Adrenal gland (tissue), 12 donors: ENCODE measurements around the gene ABRACL. TPM values are rescaled to one million over a fixed set of nuclear protein-coding genes. Genes with fewer than 3 reads are reported as not detected.

Experiments
- DNase-seq, 7 donors: peaks; one replicate each; pipeline ENCODE4 v3.0.0-alpha.2; 2019 to 2020
- H3K27ac ChIP-seq, 5 donors: fragments of 200-600 bp; sonication (generic) in 4 of 5; 1 replicate in 3 of 5; 2 replicates in 2 of 5; pipeline versions ENCODE4 v1.5.1 to v1.8.0; 2016 to 2020; ENCODE audit warnings: mild to moderate bottlenecking in 1 of 5
- H3K27me3 ChIP-seq: fragments of 200-600 bp; 2 replicates; pipeline ENCODE4 v1.8.0; 2021
- H3K36me3 ChIP-seq, 2 donors: fragments of 200-600 bp; replicated peaks in 1 of 2; 1 replicate in 1 of 2; 2 replicates in 1 of 2; pipeline versions ENCODE4 v1.5.1 to v1.8.0; 2018 to 2022
- H3K4me1 ChIP-seq, 2 donors: fragments of 200-600 bp; replicated peaks in 1 of 2; 1 replicate in 1 of 2; 2 replicates in 1 of 2; pipeline versions ENCODE4 v1.5.1 to v1.8.0; 2018 to 2021
- H3K4me3 ChIP-seq, 4 donors: fragments of 200-600 bp; sonication (generic) in 3 of 4; one replicate each; pipeline ENCODE4 v1.5.1; 2016 to 2018
- H3K9me3 ChIP-seq, 3 donors: fragments of 200-600 bp; sonication (generic) in 1 of 3; replicated peaks in 1 of 3; 1 replicate in 2 of 3; 2 replicates in 1 of 3; pipeline versions ENCODE4 v1.5.1 to v1.8.0; 2016 to 2021
- POLR2A ChIP-seq, 2 donors: fragments of 450-650 bp; IDR thresholded peaks; one replicate each; pipeline ENCODE4 v1.6.1; 2017; ENCODE audit warnings: antibody characterized with exemption in 2 of 2, mild to moderate bottlenecking in 2 of 2, moderate library complexity in 1 of 2
- WGBS, 4 donors: extraction: QIAGEN DNeasy Blood & Tissue Kit in 2 of 4; methylation state at CpG; one replicate each; pipeline versions ENCODE4 v1.1.5 to v1.1.7; 2013 to 2017; 5-methylcytosine and 5-hydroxymethylcytosine counted together
- intact Hi-C, 2 donors: fragments of 100-400 bp; cut with DNase I; formaldehyde crosslinking; loops; one replicate each; pipeline versions ENCODE4 v1.14.1 to v1.15.0; 2022 to 2023
- polyA plus RNA-seq, 3 donors: library from polyadenylated mRNA; stranded (reverse); fragments of 200-250 nt in 2 of 3; fragments of 350-450 nt in 1 of 3; fragmentation: Illumina TruSeq in 1 of 3; extraction: RNeasy Lipid Tissue Mini Kit (QIAGEN cat#74804) in 1 of 3; gene quantifications; one replicate each; pipeline ENCODE4 v1.2.3, GENCODE V29; 2013 to 2014
- total RNA-seq, 9 donors: library from RNA; depleted of rRNA in 4 of 9; stranded (reverse); fragments of >200 nt in 4 of 9; fragments of 120-200 nt in 1 of 9; fragmentation: NEBNext Ultra II Directional in 1 of 9; extraction: Animal tissue kit (Norgen Biotek cat#: 25700) in 1 of 9; gene quantifications; one replicate each; pipeline versions ENCODE4 v1.1.0 to v1.2.4, GENCODE V29; 2013 to 2023
- TF ChIP-seq, protein P1 (sequence below), 6 experiments: fragments of 450-650 bp in 4 of 6; fragments of 200-600 bp in 2 of 6; sonication (generic) in 1 of 6; IDR thresholded peaks; 1 replicate in 5 of 6; 2 replicates in 1 of 6; pipeline versions ENCODE4 v1.5.1 to v1.8.0; 2016 to 2021; ENCODE audit warnings: antibody characterized with exemption in 6 of 6, mild to moderate bottlenecking in 2 of 6, moderate library complexity in 1 of 6
- donor health status: healthy with polysubstance abuse.
- donor health status: Bipolar disorder and iron deficiency.
- donor health status: DM: yes; HTN: yes; CAD: no.
- donor health status: DM: no; HTN: no; CAD: no.
- donor health status: DM: no; HTN: no; CAD: no.
- donor health status: DM: yes; HTN: yes; CAD: no.

ABRACL gene
- total and polyA plus RNA-seq, 12 donors = 4.8 to 14.7 (median 9.3) TPM

DNA sequence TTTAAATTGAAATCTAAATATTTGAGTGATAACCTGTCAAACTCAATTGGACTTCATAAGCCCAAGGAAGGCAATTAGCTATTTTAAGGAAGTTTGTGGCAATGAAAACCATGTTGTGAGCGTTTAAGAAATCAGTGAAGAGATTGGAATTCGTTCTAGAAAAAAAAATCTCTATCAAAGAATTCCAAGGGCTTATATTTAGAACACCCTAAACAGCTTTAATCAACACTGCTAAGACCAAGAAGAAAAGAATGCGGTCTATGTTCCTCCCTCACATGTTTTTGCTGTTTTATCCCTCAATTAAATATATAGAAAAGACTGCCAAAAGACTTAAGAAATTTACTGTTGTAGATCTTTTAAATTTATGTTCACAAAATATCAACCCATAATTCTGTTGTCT, 16.6 kb upstream of the ABRACL start:
- H3K27me3 ChIP-seq = peaks cover 4% of the 10 kb centered on the region
- DNase-seq = no peak
- 66 to 68% (median 67%) methylated on average over 3 of the region's 3 CpGs for WGBS, 4 donors
- H3K9me3 ChIP-seq = no peaks in the 10 kb centered on the region
- TF ChIP-seq, protein P1, sequence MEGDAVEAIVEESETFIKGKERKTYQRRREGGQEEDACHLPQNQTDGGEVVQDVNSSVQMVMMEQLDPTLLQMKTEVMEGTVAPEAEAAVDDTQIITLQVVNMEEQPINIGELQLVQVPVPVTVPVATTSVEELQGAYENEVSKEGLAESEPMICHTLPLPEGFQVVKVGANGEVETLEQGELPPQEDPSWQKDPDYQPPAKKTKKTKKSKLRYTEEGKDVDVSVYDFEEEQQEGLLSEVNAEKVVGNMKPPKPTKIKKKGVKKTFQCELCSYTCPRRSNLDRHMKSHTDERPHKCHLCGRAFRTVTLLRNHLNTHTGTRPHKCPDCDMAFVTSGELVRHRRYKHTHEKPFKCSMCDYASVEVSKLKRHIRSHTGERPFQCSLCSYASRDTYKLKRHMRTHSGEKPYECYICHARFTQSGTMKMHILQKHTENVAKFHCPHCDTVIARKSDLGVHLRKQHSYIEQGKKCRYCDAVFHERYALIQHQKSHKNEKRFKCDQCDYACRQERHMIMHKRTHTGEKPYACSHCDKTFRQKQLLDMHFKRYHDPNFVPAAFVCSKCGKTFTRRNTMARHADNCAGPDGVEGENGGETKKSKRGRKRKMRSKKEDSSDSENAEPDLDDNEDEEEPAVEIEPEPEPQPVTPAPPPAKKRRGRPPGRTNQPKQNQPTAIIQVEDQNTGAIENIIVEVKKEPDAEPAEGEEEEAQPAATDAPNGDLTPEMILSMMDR (IDR thresholded peaks at IDR 0.05) = no peak
- H3K4me3 ChIP-seq = no peak overlapping the region
- intact Hi-C loops = no loop called here
- H3K36me3 ChIP-seq = no peaks in the 10 kb centered on the region
- peaks cover 0 to 3% of the 10 kb centered on the region in 2 donors for H3K4me1 ChIP-seq
- H3K27ac ChIP-seq = no peak overlapping the region

DNA sequence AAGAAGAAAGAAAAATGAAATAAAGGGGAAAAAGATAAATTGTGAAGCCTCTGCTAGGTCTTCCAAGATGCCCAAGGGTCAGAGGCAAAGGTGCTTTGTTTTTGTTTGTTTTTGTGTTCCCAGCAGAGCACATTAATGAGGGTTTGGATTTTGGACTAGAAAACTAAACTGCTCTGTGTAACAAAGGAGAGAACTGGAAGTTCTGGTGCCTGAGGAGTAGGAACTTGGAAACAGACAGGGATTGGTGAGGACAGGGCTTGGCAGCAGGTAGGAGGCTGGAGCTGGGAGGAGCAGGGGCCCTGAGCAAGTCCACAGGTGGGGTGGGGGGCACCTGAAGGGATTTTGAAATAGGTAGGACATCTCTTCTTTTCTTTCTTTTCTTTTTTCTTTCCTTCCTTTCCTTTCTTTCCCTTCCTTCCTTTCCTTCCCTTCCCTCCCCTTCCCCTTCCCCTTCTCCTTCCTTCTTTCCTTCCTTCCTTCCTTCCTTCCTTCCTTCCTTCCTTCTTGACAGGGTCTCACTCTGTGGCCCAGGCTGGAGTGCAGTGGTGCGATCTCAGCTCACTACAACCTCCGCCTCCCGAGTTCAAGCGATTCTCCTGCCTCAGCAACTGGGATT, 15.3 kb upstream of the ABRACL start:
- 92 to 97% (median 95%) methylated on average over 2 to 4 of the region's 4 CpGs for WGBS, 4 donors
- peaks cover 0 to 5% of the 10 kb centered on the region in 2 donors for H3K4me1 ChIP-seq
- intact Hi-C loops = no loop called here
- peaks cover 4% of the 10 kb centered on the region for H3K27me3 ChIP-seq
- no peak overlapping the region for H3K27ac ChIP-seq
- H3K36me3 ChIP-seq = no peaks in the 10 kb centered on the region
- H3K9me3 ChIP-seq = no peaks in the 10 kb centered on the region
- no peak overlapping the region for H3K4me3 ChIP-seq
- TF ChIP-seq POLR2A (IDR thresholded peaks at IDR 0.05) = no peak
- TF ChIP-seq, protein P1 (IDR thresholded peaks at IDR 0.05) = no peak
- no peak for DNase-seq

DNA sequence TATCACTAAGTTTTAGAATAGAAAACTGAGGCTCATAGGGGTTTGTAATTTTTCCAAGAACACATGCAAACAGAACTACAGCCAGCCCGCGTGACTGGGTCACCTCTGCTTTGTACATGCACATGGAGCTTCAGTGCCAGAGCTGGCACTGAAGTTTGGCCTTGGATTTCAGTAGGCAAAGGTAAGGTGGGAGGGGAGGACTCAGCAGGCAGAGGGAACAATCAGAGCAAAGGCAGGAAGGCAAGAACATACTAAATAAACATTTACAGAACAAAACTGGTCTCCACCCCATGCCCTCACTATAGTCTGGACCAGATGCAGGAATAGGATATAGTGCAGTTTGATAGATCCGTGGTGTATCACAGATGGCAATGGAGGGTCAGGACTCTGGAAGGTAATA, 13.6 kb upstream of the ABRACL start:
- Histone ChIP-seq H3K27ac (no peak overlapping the region), H3K4me3 (no peak overlapping the region), H3K36me3 (no peaks in the 10 kb centered on the region), H3K9me3 (no peaks in the 10 kb centered on the region), H3K4me1 (peaks cover 0 to 5% of the 10 kb centered on the region in 2 donors), H3K27me3 (peaks cover 4% of the 10 kb centered on the region)
- WGBS, 4 donors = 55 to 65% (median 62%) methylated on average over 3 of the region's 3 CpGs
- DNase-seq = no peak
- intact Hi-C loops = no loop called here
- TF ChIP-seq POLR2A (IDR thresholded peaks at IDR 0.05) = no peak
- TF ChIP-seq, protein P1 (IDR thresholded peaks at IDR 0.05) = no peak

DNA sequence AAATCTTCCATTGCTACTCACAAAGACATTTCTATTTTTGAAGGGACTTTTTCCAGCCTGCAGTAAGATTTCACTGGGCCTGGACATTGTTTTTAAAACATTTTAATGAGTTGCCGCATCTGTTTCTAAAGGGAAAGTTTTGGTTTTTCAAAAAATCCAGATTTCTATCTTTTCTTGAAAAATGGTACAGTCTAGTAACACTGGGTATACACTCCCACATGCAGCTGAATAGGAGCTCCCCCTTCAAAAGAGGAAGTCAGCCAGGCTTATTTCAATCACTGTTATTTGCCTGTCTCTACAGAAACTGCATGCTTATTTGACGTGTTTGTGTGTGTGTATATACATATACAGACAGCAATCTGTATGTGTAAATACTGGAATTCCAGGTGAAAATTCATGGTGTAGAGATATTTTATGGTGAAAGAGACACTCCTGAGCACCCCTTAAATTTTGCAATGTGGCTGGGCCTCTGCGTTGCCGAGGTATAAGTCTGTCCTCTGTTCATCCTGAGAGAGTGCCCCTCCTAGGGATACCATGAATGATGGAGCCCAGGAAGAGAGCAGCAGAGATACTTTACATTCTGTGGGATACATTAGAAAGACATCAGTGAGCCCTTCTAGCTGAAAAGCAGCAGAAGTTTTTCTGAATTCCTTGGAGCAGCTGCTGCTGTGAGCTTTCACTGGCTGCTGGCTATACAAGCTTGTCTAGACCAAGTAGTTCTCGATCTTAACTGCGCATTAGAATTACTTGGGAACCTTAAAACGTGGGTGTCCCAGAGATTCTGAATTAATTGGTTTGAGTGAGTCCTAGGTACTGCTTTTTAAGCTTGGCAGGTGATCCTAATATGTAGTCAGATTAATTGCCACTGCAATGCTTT, 12.0 kb upstream of the ABRACL start:
- intact Hi-C loops = no loop called here
- H3K4me1 ChIP-seq = peaks cover 0 to 5% of the 10 kb centered on the region in 2 donors
- 71 to 77% (median 77%) methylated on average over 7 of the region's 7 CpGs for WGBS, 4 donors
- no peaks in the 10 kb centered on the region for H3K9me3 ChIP-seq
- H3K27me3 ChIP-seq = peaks cover 4% of the 10 kb centered on the region
- no peaks in the 10 kb centered on the region for H3K36me3 ChIP-seq
- no peak overlapping the region for H3K4me3 ChIP-seq
- DNase-seq = no peak
- no peak overlapping the region for H3K27ac ChIP-seq
- TF ChIP-seq POLR2A (IDR thresholded peaks at IDR 0.05) = no peak
- TF ChIP-seq, protein P1 (IDR thresholded peaks at IDR 0.05) = no peak
